Measurements from ENCODE around the gene SHC3.

The SHC3 gene

DNA sequence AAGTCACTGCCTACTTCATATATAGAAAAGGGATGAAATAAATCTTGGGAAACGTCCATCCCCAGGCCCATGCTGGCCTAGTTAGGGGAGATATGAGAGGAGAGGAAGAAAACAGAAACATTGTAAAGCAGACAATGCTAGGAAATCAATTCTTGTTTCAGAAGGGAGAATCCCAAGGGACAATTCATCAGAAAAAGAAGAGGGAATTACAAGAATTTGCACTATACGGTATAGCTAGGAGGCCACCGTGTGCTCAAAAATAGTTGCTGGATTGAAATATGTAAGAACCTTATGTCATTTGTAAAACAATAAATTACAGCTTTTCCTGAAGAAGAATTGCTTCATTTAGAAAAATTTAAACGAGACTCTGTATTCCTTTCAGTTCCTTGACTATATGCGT is 8.3 kb upstream of the SHC3 start:
- no peak for DNase-seq (ENCODE audit: low spot score)

DNA sequence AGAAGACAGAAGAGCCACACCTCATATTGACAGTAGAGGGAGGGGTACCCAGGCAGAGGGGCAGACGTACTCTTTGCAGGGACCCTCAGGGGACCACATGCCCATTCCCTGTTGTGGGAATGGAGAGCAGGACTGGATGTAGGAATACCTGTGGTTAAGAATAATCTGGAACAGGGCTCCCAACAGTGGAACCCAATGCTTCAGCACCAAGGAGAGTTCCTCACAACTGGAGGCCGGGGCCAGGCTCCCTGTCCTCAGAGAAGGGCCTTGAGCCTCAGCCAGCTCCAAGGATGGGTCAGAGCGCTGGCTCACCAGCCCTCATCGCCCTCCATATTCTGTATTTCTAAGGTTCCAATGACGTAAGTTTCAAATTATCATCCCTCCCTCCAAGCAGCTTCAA is 7.4 kb upstream of the SHC3 start:
- DNase-seq (ENCODE audit: low spot score): no peak

DNA sequence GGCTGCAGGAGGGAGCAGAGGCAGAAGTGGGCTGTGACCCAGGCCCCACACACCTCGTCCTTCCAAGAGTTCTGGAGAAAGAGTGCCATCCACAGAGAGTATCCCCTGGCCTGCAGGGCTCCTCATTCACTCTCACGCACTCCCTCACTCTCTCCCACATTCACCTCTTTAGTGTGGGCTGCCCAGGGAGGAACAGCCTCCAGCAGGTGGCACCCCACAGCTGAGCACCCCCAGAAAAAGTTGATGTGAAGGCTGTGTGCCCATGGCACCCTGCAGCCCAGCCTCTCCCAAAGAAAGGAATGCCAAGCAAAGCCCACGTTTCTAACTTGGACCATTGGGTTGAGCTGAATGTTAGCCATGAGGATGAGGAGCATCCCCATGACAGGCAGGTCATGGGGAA is 4.5 kb upstream of the SHC3 start:
- DNase-seq (ENCODE audit: low spot score): no peak

DNA sequence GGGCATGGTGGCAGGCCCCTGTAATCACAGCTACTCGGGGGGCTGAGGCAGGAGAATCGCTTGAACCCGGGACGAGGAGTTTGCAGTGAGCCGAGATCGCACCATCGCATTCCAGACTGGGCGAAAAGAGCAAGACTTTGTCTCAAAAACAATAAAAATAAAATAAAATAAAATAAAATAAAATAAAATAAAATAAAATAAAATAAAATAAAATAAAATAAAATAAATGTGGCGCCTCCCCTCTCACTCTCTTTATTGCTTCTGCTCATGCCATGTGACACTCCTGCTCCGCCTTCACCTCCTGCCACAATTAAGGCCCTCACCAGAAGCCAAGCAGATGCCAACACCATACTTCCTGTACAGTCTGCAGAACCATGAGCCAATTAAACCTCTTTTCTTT is 3.8 kb upstream of the SHC3 start:
- no peak for DNase-seq (ENCODE audit: low spot score)

DNA sequence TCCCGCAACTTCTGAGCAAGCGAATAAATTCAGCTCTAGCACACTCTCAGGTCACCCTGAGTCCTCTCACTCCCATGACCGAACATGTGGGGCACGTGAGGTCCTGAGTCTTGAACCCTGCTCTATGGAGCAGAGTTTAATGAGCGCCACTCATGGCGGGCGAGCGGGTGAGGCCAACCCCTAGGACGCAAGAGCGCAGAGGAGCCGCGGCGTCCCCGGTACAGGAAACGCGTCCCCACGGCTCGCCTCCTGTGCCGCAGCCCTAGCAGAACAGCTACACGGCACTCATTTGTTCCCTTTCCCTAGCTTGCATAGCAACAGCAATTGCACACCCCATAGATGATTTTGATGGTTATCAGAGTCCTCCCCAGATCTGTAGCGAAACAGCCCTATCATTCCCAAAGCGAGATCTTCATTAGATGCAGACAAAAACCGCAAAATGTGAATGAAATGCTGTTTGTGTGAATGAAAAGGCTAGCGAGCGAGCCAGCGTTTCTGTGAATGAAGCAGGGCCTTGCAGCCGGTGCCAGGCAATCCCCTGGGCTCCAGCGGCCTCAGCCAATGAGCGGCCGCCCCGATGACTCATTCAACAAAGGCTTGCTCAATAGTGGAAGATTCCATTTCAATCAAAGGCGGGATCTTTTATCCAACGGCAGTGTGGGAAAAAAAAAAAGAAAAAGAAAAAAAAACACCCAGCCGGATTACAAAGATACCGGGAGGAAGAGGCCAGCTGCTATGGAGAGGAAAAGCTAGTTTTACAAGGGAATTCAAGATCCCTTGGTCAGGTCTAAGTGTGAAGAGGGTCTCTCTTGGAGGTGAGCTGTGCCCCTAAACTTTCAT is 1.5 kb upstream of the SHC3 start:
- DNase-seq (ENCODE audit: low spot score): no peak

DNA sequence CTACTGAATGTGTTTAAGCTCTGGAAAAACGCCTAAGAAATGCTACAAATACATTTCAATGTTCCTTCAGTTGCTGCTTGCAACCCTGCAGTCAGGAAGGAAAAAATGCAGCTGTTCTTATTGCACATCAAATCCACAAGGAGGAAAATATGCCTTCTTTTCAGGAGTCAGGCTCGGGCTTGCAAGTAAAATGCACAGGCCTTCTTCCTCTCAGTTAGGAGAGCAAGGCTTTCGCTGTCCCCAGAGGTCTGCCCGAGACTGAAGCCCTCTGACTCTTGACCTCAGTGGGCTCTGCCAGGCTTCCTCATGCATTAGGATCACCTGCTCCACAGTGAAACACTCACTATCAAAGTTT is 899 bp upstream of the SHC3 start:
- DNase-seq (ENCODE audit: low spot score): no peak

DNA sequence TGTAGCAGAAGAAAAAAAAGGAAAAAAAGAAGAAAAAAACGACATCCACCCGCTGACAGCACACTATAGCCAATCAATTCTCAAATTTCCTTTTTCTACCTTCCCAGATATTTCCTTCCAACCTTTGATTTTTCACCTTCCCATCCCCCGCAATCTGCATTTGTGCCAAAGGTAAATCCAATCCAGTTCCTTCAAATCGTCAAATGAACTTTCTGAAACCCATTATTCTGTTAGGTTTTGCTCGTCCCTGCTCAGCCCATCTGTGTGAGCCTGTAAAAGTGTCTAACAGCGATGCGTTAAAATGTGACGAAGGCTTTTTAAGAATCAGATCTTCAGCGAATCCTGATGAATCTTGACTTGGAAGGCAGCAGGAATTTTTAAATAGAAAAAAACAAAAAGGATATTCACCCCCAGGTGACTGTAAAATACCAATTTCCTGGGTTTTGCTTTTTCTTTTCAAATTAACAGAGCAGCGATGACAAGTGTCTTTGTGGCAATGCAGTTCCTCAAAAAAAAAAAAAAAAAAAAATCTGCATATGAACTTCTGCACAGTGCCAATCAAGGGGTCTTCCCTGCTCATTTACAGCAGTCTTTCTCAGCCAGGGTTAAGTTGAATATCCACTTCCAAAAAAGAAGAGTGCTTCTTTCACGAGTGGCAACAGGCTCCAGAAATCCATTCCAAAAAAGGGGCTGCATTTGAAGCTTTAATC is 367 bp upstream of the SHC3 start:
- DNase-seq (ENCODE audit: low spot score): no peak

DNA sequence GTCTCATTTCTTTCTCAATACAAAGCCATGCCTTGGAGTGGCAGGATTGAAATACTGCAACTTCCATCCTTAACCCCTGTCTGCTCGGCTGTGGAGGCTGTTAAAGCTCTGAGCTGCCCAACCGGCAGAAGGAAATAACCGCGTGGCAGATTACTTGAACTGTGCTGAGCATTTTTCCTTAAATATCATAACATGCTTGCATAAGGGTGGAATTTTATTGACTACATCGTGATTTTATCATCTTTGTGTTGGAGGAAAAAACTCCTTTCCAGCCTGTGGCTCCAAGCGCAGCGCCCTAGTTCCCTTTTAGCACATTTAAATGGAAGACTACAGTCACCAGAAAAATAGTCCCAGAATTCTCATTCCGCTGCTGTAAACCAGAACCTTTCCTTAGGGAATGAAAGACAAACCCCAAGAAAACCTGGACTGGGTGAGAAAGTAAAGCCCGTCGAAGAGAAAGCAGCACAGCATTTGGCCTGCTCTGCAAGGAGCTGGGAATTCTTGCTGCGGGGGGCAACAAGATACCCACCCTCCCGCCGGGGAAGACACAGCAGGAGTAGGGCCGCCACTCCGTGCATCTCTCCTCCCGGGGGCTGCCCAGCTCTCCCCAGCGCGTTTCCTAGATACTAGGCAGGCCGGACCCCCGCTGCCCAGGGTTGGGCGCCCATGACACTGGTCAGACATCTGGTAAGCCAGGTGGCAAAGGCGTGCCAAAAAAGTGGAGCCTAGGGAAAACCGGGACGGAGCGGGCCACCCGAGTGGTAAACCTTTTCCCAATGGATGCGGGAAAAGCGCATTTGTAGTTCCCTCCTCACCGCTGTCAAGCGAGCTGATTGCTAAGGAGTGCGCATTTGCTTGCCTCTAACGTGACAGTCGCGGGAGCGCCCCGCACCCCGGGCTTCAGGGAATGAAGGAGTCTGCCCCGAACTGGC is 1.3 kb downstream of the SHC3 start:
- no peak for DNase-seq (ENCODE audit: low spot score)

DNA sequence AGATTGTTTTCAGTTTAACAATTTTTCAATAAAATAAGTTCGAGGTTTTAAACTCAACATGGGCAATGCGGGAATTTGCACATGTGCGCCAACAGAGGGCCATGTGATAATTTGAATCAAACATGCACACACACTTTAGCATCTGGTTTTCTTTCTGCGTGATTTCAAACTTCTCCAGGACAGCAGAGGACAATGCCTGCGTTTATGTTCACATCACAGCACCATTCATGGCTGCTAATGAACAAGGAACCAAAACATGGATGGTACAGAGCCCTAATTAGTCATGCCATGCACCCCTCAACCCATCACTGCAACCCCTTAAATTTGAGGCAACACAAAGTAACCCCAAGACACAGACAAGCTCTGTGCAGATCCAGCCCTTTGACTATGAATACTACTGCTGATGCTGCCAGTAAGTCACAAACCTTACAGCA is 2.8 kb downstream of the SHC3 start:
- DNase-seq (ENCODE audit: low spot score): no peak

DNA sequence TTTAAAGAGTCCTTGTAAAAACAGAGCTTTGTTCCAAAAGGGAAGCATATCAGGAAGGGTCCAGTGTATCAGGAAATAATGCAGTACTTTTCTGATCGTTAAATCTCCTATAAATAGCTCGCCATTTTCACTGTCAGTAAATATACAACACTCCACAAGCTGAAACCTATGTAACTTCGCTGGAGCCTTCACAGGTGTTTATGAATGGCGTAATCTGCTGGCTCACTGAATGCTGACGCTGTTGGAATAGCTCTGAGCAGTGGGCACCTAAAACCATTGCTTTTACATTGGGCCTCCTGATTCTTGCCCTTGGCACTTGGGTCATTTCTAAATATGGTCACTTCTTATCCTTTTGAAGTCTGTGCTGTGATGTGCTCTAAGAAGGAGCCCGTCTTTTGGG is 4.3 kb downstream of the SHC3 start:
- DNase-seq (ENCODE audit: low spot score): no peak

DNA sequence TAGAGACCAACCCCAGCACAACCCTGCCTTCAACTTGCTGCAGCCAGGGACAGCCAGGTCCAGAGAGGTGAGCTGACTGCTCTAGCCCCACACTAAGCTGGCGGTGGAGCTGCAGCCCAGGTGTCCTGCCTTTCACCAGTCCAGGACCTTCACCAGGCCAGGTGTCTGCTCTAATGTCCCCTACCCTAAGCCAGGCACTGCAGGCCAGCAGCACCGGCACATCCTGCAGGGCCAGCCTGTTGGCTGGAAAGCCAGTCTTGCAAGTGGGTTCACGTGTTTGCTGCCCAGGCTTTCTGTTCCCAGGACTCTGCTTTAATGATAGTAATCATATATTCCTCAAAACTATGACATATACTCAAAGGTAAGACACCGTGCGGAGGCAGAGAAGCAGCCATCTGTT is 5.5 kb downstream of the SHC3 start:
- DNase-seq (ENCODE audit: low spot score): no peak

DNA sequence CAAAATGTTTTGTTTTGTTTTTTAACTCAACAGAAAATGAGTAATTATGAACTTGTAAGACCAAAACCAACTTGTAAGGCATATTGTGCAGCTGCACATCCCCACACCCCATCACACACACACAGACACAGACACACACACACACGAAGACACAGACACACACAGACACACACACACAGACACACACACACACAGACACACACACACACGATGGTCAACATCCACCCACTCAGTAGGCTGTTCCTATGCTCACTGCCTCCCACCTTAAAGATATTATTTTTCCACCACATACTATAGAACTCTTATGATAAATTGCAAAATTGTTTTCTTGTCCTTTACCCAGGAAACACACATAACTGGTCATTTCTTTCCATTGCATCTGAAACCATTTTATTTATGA is 6.2 kb downstream of the SHC3 start:
- no peak for DNase-seq (ENCODE audit: low spot score)

DNA sequence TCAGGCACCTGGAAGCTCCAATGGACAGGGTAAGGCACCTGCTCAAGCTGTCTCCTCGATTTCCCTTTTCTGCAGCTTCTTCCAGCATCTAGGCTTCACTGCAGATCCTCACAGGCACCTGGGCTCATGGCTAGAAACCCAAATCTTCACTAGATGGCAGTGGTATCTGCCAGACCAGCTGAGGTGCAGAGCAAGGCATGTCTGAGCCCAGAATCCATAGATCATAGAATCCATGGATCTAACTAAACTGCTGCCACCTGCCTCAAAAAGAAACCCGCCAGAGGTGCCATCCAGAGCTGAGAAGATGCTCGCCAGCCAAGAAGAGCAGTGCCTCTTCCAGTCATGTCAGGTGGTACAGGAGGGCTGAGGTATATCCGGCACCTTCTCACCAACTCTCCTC is 6.9 kb downstream of the SHC3 start:
- DNase-seq (ENCODE audit: low spot score): no peak

DNA sequence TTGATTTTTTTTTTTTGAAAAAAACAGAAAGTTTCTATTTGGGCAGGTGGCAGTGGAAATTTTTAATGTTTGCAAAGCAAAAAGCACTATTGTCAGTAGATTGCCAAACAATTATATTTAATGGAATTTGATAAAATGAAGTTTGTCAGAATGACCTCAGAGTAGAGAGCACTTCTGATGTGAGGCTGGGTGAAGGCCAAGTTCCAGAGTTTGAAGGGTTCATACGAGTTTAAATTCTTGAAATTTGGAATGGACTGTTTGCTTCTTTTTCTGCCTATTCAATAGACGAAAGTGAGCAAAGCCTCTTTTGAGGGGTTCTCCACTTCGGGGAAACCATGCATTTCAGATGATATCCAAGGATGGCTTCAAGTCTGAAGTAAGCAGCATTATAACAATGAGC is 7.4 kb downstream of the SHC3 start:
- no peak for DNase-seq (ENCODE audit: low spot score)

DNA sequence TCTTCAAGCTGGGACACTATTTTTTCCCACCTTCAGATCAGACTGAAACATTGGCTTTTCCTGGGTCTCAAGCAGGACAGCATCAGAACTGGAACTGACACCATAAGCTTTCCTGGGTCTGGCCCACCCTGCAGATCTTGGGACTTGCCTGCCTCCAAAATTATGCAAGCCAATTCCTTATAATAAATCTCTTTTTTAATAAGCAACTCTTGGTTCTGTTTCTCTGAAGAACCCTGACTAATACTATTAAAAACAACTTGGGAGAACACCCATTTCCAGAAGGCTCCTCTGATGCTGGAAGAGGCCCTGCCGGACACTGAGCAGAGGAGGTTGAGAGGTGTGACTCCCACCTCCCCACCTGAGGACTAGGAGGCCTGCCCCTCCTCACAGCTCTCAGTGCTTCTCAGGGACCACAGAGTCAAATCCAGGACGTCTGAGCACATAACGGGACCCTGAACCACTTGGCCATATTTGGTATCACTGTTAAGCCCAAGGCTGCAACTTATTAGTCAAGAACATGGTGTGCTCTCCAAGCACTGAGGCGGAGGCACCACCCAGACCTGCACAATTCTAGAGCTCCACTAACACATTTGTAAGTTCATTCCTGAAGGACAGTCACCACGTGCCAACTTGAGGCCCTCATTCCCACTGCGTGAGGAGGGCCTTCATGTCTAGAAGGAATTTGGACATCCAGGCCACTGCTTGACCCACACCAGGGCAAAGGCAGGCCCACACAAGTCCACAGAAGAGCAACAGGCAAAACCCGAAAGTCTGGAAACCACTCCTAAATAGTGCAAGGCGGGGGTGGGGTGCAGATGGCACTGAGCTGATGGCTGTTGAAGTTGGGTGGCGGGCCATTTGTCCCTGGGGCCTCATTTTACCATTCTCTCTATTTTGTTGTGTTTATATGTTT is 9.5 kb downstream of the SHC3 start:
- DNase-seq (ENCODE audit: low spot score): no peak

DNA sequence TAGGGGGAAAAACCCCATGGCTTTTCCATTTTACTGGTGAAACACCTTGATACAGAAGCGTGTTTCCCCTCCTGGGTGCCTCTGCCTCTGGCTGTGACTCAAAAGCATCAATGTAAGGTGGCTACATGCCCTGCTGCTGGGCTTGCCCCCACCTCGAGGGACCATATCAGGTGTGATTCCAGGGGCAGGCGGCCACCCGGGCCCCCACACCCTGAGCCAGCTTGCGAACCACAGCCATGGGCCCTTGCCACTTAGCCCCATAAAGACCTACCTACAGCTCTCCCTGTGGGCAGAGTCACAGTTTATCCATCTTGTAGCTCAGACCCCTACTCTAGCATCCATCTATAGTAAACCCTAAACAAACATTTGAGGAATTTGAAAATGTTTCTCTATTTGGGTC is 10.8 kb downstream of the SHC3 start:
- no peak for DNase-seq (ENCODE audit: low spot score)

DNA sequence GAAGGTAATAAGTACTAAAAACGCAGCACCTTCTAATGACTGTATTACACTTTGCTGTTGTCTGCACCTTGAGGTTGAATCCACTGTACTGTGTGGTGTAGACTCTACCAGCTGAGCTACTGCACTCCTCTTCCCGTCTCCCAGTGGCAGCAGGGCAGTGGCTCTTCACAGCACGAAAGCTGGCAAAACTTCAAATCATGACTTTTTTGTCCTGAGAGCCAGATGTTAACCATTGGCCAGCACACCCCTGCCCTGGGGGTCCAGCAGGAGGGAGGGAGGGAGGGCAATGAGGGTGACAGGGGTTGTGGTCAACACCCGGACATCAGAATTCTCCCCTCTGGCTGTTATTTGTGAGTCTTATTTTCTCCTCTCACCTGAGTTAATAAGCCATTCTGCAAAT is 11.8 kb downstream of the SHC3 start:
- DNase-seq (ENCODE audit: low spot score): no peak

DNA sequence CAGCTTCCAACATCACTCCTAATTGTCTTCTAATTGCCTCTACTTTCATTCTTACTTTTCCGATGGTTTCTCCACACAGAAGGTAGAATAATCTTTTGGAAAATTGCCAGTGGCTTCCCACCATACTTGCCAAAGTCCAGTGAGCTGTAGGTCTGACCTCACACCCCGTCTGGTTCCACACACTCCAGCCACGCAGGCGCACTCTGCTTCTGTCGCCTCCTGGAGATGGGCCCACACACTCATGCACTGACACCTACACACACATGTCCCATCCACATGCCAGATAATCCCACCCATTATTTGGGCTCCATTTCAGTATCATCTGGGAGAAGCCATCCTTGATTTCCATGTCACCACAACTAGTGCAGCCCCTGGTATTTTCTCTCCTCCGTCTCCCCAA is 12.7 kb downstream of the SHC3 start:
- DNase-seq (ENCODE audit: low spot score): no peak

DNA sequence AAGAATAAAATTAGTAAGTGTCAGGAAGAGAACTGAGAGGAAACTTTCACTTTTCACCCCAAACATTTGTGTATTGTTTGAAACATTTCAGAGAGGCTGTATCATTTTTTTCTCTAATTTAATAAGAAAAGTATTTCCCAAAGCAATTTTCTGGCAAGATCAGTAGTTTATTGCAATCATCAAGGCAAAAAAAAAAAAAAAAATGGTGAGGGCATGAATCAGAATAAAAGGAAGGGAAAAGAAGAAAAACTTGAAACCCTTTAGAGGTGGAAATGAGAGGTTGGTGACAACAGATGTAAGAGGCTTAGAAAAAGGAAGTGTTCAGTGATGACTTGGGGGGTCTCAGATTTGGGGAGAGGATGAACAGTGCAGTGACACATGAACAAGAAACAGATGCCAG is 13.3 kb downstream of the SHC3 start:
- DNase-seq (ENCODE audit: low spot score): no peak

DNA sequence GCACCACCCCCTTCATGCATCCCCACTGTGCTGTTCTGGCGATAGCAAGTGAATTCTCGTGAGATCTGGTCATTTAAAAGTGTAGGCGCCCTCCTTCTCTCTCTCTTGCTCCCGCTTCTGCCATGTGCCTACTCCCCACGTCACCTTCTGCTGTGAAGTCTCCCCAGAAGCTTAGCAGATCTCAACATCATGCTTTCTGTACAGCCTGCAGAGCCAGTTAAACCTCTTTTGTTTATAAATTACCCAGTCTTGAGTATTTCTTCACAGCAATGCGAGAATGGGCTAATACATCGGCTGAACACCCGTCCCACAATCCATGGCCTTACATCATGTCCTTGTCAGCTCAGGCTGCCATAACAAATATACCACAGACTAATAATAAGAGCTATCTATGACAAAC is 17.4 kb downstream of the SHC3 start:
- DNase-seq (ENCODE audit: low spot score): no peak

DNA sequence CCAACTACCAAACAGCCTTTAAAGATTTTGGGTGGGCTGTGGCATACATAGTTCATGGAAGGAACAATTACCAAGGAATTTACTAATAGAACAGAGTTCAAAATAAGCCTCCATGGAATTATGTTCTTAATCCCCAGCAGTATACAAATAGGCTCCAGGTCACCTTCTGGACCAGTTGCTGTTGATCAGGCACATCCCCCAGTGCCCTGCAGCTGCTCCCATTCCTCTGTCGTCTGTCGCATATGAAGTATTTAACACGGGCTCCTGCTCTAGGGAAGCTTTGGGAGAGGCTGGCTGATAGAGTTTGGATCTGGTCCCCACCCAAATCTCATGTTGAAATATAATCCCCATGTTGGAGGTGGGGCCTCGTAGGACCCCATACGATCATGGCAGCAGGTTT is 17.8 kb downstream of the SHC3 start:
- DNase-seq (ENCODE audit: low spot score): no peak

Data from NAMALWA (cell line).